Prostate gland (tissue), 2 donors: ENCODE data around the gene CDT1.

ENCODE experiments used
- CTCF ChIP-seq, 4 experiments: fragments of 200-600 bp in 2 of 4; fragments of 450-650 bp in 2 of 4; sonication (generic) in 2 of 4; IDR thresholded peaks; 1 replicate in 3 of 4; 2 replicates in 1 of 4; pipeline ENCODE4 v1.5.1; 2016 to 2019; ENCODE audit warnings: antibody characterized with exemption in 4 of 4, mild to moderate bottlenecking in 2 of 4, moderate library complexity in 2 of 4
- POLR2A ChIP-seq: fragments of 450-650 bp; IDR thresholded peaks from one replicate; pipeline ENCODE4 v1.6.1; 2016; ENCODE audit warnings: antibody characterized with exemption, mild to moderate bottlenecking

GRCh38 chr16:88821168-88821850 lies 17.7 kb downstream of the CDT1 start:
- TF ChIP-seq POLR2A (no peak), CTCF (IDR thresholded peaks at IDR 0.05) (no peak)
